NCI-H2227 (cell line): ENCODE results near the gene LBR.

Experiments
- DNase-seq: peaks from one replicate; lab custom pipeline; 2025; ENCODE audit not compliant: unreplicated experiment; lab: John Stamatoyannopoulos, UW

LBR gene

GRCh38 chr1:225446981-225447615 is 19.3 kb upstream of the LBR start:
- DNase-seq, result no peak

GRCh38 chr1:225446595-225446960 is 18.7 kb upstream of the LBR start:
- DNase-seq, result no peak

GRCh38 chr1:225445639-225446594 is 18.1 kb upstream of the LBR start:
- no peak for DNase-seq

GRCh38 chr1:225442123-225442505 is 14.3 kb upstream of the LBR start:
- DNase-seq, result no peak

DNA sequence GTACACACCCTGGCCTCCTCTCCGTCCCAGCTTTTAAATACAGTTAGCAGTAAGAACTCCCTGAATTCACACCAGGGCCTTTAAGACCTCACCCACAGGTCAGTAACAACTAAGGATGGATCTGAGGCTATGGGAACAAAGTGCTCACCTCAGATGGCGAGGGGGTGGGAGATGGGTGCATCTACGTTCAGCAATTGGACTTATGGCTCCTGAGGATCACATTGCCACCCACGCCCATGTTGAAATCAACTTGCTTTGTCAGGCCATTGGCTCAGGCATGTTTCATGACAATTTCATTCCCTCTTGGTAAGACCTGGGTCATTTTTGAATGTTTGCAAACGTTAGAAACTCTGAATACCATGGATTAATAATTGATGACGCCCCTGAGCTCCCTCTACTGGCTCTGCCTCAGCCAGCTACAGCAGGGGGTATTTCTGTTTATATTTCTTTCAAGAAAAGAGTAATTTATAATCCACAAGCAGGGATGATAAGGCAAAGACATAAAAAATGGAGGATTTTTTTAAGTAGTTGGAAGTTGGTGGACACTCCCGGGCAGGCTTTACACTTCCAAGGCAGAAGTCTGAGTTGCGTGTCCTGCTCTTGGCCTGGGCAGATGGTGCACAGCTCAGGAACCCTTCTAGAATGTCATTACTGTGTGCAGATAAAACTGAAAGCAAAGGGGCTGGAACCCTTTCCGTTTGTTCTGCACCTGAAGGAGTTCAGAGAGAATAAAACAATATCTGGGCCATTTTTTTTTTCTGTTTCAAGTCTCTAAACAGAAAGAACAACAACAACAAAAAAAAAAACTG is 13.7 kb upstream of the LBR start:
- no peak for DNase-seq

- DNase-seq, result no peak
These were observed 12.8 kb upstream of the LBR start for GRCh38 chr1:225440380-225441221.

- no peak for DNase-seq
These were observed 10.0 kb upstream of the LBR start for GRCh38 chr1:225437710-225438437.

DNA sequence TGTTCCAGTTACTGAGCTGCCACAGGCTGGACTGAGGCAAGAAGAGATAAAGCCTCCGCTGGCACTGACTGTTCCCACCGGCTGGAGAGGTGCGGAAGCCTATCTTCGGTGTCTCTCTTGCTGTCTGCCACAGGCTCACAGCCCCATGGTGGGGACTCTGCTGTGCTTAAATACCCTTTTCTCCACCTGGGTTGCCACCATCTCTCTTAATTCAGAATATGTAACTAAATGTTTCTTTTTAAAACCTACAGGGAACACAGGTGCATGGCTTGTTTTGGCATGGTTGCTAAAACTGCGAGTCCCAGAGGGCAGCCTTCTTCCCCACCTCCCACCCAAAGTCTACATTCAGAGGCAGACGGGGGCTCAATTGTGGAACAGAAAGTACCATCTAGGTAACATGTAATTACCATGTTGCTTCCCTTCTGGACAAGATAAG is 8.1 kb upstream of the LBR start:
- peak; percentile 23 for DNase-seq

DNA sequence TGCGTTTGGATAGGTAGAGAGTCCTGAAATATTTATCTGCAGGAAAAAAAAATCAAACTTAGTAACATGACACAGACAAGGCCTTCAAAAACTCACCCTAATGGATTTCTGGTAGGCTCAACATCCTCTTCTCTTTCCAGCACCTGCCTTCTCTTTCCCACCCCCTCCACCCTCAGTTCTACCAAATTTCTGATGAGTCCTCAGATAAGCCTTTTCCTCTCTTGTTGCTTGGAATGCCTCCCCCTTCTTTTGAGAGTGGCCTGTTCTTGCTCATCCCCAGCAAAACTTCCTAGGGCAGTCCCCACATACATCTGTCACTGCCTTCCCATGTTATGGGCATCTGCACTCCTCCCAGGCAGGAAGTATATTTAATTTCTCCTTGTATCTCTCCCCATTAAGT is 7.6 kb upstream of the LBR start:
- DNase-seq, result no peak

- DNase-seq, result no peak
These were observed 7.2 kb upstream of the LBR start for GRCh38 chr1:225435076-225435475.

DNA sequence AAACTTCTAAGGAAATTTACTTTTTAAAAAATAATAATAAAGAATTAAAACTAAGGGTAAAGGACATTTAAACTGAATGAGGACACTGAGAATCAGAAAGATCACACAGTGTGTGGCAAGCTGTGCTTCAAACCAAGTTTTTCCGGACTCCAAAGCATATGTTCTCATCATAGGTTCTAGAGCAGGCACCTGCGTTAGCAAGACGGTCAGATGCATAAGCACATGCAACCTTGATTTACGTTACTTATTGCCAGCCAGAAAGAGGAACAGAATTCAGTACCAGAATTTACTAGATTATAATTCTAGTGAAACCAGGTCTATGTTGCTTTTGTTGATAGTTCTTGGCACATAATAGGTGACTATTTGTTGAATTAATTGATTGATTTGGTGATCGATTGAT is 6.2 kb upstream of the LBR start:
- no peak for DNase-seq

- DNase-seq, result no peak
These were observed 3.4 kb upstream of the LBR start for GRCh38 chr1:225431081-225431863.

GRCh38 chr1:225430301-225430700 is 2.5 kb upstream of the LBR start:
- no peak for DNase-seq

DNA sequence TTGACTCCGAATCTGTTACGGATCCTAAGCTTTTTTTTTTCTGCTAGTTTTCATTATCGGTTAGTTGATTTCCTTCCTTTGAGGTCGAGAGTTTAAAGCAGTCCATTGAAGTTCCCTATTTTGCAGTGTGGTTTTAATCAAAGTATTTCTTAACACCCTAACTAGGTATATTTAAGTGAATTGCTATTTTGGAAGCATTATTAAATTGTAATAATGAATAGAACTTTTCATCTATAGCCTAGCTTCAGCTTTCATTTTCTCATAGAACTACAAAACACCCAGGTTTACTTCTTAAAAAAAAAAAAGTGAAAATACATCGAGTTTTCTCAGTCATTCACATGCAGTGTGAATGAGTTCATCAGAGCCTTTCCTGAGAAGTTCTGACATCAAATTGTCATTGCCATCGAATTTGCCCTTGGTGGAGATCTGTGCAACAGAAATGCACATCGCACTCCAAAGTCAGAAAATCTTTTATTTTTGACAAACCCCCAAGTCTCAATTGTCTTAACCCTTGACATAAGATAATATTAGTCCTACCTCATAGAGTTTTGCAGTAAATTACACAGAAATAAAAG is 1.1 kb upstream of the LBR start:
- DNase-seq, result no peak

GRCh38 chr1:225428068-225428880 is 436 bp upstream of the LBR start:
- peak; percentile 97 for DNase-seq

DNA sequence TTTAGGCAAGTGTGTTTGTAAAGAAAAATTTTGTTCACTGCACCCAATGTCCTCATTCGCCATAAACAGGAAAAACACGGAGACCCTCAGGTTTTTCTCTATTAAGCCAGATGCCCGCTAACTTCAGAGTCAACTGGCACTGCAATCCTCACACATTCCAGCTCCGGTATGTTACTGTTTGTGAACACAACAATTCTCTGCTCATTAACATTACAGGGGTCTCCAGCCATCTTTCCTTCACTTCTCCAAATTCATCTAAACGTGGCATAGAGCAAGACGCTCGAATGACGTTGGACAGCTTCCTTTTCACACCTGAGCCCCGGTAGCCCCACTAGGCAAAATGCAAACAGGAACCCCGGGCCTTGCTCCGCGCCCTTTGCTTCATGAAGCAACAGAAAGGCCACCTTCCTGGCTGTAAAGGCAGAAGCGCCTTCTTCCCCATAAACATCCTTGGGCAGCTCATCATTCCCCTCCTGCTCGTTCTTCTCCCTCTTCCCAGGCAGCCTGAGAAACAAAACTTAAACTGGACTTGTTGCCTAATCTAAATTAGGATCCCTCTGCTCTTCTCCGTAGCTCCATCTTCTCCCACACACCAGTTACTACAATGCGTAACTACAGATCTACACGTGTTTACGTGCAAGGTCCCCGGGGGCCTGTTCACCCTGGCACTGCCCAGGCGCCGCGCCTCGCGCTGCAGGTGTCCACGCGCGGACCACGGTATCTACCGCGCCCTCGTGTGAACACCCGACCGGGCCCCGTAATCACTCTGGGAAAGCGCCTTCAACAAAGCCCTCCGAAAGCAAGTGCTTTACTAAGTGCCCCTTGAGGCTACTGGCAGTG is 1.2 kb downstream of the LBR start:
- peak; percentile 42 for DNase-seq

- no peak for DNase-seq
These were observed 2.5 kb downstream of the LBR start for GRCh38 chr1:225425201-225425786.
